Right hindlimb (tissue), 1 donor: ENCODE data around the gene DUSP2.
"Not testable (repeated sequence)": the region's sequence is repeated elsewhere in the genome, so short reads cannot be mapped to it uniquely, and the experiment has no call there.

Experiments
- DNase-seq: peaks from one replicate; pipeline ENCODE4 v3.0.0-alpha.2; 2018

Gene DUSP2

DNA sequence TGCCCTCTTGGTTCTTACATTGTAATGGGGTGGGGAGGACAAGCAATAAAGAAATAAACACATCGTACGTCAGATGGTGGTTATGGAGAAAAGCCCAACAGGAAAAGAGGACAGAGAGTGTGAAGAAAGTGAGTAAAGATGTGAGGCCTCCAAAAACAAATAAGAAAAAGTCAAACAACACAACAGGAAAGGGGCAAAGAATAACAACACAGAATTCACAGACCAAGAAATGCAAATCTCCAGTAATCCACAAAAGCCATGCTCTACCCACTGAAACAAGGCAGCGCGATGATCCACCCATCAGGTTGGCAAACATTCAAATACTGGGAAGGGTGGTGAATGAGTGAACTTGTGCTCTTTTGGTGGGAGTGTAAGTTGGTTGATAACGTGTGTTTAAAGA is 16.7 kb upstream of the DUSP2 start:
- no peak for DNase-seq

DNA sequence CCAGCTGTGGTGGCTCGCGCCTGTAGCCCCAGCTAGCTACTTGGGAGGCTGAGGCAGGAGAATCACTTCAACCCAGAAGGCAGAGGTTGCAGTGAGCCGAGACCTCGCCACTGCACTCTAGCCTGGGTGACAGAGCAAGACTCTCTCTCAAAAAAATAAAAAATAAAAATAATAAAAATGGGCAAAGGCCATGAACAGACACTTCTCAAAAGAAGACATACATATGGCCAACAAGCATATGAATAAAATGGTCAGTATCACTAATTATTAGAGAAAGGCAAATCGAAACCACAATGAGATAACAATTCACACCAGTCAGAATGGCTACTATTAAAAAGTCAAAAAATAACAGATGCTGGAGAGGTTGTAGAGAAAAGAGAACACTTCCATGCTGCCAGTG is 15.1 kb upstream of the DUSP2 start:
- not testable (repeated sequence) for DNase-seq

DNA sequence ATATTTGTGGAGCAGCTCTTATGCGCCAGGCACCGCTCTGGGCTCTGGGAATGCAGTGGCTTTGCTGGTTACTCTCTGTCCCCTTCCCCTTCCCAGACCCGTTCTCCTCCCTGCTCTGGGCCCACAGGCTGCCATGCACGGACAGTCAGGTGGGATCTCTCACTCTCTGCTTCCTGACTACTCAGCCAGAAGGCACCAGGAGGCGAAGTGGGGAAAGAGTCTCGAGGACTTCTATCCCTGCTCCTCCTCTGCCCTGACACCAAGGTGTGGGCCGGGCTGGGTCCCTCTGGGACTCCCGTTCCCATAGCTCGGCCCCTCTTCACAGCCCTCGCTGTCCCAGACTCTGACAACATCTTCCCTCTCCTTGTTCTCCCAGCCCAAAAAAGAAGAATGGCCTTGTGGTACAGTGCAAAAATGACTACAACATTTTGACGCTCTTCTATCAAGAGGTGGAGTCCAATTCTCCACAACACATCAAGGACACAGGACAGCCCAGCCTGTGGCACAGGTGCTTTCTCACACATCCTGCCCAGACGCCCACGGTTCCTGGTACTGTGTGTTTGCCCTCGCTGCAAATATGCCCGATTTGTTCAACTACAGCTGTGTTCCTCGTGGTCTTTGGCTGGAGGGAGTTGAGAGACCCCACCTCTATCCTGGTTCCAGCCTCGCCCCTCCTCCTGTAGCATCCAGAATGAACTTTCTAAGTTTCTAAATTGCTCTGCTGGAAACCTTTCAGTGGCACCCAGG is 14.0 kb upstream of the DUSP2 start:
- DNase-seq = no peak

DNA sequence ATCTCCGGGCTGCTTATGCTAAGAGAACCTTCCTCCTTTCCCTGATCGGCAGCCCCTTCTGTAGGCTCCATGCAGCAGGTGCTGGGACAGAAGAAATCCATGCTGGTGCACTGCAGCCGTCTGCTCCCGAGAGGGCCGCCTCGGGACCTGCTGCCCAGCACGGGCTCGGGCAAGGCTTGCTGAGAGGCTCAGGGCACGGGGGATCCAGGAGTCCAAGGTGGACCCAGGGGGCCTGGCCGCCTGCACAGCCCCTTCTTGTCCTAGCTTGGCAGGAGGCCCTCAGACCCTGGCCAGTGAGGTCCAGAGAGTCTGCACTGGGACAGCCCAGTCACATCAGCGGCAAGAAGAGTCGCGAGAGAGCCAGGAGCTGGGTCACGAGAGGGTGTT is 13.3 kb upstream of the DUSP2 start:
- no peak for DNase-seq

DNA sequence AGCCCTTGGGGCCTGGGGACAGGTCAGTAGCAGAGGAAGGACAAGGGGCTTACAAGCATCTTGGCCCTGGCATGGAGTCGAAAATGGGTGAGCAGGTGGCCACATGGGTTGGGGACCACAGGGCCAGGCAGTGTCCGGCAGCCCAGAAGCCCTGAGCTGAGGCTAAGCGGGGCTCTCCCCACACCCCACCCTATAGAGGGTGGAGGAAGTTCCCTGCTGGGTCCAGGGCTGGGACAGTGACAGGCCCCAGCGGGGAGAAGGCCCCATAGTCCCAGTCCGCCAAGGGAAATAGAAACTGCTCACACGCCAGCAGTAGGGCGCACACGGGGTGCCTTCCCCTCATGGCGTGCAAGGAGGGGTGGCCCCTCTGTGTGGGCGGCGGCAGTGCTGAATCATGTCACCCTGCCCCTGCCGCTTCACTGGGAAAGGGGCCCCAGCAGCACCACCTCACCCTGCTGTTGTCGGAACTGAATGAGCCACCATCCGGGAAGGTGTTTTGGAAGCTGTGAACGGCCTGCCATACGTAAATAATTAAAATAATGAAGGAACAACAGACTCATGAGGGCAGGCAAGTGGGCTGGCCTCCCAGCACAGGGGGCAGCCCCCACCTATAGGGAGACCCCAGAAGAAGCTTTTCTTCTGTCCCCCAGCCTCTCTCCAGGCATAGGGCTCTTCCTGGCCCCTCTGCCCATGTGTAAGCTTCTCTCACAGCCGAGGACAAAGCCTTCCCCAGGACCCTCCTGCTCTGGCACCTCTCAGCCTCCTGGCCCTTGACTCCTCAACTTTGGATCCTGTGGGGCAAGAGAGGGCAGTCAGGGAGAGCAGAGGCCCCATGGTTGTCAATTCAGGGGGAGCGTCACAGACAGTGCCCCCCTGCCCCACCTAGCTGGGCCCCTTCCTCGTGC is 12.7 kb upstream of the DUSP2 start:
- no peak for DNase-seq

DNA sequence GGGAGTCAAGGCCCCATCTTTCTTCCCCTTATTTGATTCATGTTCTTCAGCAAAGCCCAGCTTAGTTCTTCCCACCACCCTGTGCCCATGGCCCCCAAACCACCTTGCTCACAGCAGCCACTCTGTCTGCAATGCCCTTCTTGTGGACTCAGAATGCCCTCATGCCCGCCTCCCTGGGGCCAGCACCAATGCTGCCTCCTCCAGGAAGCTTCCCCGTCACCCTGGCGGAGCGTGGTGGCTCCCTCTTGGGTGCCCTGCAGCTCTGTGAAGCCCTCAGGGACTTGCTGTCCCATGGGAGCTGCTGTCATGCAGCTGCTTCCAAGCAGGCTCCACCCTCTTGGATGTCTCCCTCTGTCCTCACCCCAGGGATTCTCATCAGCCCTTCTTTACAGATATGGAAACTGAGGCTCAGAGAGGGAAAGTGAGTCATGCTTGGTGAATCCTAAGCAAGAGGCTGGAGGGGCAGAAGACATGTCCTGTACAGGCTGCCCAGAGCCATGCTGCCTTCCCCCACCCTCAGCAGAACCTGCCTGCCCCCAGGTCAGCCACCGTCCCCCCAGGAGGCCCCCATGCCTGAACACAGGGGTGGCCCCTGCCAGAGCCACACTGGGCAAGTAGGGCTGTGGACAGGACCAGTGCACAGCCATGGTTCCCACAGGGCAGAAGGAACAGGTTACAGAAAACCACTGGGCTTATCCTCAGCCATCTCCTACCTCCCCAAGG is 11.8 kb upstream of the DUSP2 start:
- DNase-seq = no peak

DNA sequence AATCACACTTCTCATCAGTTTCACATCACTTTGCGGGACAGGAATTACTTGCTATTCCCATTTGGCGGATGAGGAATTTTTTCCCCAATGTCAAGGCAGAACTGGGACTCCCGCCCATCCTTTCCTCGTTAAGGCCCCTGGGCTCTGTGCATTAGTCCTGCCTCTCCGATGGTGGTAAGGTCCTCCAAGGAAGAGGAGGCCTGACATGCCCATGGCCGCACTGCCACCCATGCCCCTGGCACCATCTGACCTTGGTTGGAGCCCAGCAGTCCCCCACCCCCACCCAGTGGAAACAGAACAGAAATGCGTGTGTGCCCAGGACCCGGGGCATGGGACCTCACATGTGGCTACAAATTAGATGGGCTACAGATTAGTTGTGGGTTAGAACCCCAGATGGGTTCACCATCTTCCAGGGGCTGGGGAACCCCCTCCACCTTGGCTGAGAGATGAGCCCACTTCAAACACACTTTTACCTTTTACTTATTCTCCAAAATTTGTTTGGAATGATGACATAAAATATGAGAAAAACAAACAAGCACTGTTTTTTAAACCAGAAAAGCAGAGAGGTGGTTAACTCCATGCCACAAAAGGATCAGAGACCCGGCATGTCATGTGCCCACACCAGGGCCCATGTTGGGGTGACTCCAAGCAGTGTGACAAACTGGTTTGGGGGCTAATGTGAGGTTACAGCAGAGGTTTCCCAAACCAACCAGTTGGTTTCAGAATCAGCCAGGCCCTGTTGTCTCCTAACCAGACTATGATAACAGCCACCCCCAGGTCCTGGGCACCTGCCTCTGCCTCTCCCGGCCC is 11.0 kb upstream of the DUSP2 start:
- no peak for DNase-seq

DNA sequence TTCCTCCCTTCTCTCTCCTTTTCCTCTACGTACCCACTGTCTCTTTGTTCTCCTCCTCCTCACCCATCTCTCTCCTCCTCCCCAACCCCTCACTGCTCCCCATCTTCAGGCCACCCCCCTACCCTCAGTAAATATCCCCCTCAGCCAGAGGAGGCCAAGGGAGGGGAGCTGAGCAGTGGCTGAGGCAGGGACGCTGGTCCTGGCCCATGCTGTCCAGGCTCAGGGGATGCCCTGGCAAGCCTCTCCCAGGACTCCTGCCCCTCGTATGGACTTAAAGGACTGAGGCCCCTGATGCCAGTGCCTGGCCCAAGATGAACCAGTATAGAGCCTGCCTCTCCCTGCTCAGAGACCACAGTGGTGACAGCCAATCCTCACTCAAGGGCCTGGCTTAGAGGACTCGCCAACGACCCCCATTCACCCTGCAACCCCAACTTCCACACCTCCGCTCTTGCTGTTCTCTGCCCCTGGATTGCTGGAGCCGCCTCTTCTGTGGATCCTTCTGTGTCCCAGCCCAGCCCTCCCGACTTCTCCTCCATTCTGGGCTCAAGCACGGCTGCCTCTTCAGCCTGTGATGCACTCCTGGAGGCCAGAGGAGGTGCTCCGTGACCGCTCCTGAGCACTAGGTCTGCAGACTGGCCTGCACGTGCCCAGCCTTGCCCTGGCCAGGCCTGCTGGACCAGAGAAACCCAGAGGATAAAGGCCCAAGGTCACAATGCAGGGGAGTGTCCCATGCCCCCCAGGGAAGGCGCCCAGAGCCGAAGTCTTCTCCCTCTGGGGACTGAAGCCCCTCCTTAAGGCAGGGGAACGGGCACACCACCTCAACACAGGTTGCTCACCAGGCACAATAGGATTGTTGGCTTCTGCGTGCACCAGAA is 9.5 kb upstream of the DUSP2 start:
- DNase-seq = no peak

DNA sequence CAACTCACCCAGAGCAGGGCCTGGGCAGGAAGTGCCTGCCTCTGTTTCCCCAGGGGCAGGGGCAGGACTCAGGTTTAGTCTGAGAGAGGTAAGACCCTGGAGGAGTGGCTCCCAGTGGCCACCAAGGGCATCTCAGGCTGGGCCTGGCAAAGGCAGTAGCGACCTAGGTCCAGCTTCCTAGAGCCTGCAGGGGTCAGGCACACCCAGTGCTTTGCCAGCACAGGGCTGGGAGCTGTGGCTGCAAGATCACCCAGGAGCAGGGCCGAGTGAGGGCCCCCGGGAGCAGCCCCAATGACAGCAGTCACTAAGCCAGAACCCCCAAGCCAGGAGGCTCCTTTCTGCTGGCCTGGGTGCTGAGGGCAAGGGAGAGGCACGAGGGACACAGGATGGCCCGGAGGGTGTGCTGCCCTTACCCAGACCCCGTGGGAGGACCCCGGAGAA is 8.8 kb upstream of the DUSP2 start:
- DNase-seq = no peak

DNA sequence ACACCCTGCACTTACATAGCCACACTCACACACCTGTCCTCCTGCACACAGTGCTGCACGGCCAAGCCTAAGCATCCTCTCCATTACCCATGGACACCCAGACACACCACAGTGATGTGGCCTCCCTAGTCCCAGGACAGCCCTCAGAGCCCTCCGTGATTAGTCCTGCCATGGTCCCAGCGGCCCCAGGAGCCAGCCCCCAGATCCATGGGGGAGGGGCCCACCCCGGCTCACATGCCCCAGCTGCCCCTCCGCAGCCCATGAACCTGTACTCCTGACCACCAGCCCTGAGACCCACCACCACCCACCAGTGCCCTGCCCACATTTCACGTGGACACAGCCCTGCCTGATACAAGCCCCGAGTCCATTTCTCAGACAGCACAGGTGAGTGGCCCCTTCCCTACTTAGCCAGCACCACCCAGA is 8.1 kb upstream of the DUSP2 start:
- DNase-seq = no peak

DNA sequence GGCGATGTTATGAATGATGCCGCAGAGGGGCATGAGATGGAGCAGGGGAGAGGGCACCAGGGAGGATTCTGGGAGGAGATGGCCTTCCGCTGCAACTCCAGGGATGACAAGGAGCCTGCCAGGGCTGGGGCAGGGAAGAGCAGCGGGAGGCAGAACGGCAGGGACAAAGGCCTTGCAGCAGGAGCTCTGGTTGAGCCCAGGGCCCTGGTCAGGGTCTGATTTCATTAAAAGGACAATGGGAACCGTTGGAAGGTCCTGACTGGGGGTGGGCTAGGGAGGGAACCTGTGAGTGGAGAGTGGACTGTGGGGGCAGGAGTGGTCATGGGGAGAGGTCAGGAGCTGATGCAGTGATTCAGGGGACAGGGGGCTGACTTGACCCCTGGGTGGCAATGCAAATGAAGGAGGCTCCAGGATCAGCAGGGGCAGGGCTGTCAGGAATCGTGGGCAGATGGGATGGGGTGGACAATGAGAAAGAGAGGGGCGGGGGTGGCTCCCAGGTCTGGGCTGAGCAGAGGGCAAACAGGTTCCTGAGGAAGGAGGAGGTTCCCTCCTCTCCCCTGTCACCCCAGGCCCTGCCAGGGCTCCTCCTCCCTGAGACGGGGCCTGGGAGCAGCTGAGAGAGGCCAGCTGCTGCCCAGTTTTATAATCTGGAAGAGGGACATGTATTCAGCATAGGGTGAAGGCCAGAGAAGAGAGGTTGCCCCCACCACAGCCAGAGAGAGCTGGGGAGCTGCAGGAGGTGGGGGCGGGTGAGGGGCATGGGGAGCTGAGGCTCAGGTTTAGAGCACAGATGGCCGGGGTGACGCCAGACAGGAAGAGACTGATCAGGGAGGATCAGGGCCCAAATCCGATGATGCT is 7.3 kb upstream of the DUSP2 start:
- no peak for DNase-seq

DNA sequence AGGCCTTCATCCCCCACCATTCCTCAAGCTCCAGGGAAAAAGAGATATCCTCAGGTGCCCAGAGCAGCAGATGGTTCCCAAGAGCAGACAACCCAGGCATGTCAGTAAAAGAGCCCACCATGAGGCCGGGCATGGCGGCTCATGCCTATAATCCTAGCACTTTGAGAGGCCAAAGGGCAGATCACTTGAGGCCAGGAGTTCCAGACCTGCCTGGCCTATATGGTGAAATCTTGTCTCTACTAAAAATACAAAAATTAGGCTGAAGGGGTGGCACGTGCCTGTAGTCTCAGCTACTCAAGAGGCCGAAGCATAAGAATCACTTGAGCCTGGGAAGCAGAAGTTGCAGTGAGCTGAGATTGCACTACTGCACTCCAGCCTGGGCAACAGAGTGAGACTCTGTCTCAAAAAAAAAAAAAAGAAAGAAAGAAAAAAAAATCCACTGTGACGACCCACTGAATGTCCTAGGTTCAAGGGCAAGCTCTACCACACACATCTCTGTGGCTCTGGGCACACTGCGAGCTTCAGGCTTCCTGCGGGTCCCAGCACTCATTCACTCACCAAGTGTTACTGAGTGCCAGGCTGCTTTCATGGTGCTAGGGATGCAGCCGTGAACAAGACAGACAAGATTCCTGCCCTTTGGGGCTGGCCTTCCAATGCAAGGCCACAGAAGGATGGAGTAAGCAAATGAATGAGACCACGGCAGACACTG is 6.5 kb upstream of the DUSP2 start:
- no peak for DNase-seq

DNA sequence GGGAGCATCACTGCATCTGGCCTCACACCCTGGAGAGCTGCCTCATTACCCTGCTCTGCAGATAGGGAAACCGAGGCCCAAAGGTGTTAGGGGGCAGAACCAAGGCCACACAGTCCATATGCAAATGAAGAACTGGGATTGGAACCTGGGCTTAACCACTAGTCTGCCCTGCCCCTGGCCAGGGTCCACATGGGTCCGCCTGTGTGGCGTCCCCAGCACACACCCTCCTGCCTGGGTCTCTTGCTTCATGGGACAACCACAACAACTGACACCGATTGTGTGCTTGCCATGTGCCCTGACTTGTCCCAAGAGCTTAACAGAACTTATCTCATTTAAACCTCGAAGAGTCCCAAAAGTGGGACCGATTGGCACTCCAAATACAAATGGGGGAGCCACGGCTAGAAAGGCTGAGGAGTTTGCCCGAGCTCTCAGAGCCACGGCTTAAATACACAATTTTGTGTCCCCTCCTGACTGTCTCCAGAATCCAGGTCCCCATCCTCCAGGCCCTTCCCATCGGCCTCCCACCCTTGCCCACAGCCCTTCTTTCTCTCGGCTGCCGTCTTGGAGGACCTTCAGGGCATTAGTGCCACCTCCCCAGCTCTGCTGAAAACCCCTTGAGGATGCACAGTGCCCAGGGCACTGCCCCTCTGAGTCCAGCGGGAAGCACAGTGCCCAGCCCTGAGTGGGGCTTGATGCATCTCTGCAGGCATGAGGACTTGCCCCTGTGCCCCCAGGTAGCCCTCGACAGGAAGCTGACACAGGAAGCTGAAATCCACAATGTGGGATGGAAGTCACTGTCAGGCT is 5.8 kb upstream of the DUSP2 start:
- no peak for DNase-seq

DNA sequence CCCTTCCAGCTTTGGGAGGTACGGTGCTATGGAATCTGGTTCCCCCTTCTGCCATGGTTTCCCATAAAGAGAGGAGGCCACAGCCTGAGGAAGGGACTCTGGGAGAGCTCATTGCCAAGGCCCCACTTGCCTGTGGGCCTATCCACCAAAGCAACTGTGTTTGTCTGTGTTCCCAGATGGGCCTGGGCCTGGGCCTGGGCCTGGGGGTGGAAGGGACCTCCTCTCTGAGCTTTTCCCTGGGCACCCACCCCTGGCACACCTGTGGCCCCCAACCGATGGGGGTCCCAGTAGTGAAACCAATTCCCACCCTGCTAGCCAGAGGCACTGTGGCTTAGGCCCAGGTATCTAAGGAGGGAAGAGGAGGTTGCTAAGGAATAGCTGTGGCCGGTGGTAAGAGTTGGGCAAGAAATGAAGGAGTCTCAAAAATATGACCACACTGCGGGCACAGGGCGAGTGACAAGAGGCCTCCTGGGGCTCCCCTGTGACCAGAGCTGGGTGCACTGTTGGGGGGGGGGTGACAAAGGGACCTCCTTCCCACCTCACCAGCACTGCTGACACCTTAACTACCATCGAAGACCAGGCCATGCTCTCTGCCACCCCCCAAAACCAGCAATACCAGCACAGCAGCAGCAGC is 4.9 kb upstream of the DUSP2 start:
- no peak for DNase-seq

DNA sequence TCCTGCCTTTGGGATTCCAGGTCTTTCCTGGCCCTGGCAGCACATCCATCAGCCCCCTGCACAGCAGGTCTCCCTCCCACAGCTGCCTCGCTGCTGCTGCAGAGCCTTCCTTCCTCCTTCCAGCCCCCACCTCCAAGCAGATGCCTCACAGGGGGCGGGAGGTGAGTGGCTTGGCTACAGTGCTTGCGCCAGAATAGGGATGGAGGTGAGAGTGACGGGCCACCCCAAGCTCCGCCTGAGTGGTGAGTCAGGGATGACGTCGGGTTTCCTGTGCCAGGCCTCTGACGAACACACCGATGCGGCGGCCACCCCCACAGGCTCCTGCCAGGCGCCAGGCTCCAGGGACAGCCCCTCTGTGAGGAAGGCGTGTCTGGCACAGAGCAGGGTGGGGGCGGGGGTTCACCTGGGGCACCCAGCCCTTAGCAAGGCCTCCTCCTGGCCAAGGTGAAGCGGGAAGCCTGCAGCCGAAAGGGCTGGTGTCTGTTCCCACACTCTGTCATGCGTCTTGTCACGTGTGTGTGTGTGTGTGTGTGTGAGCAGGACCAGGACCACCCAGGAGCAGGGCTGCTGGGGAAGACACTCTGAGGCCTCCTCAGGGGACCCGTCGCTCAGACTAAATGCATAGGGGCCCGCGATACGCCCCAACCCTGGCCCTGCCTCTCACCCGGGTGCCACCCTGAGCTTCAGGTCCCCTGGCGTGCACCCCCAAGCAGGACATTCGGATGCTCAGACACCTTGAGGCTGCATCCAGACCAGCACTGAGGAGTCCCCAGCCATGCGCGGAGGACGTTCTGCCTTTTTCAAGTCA is 3.4 kb upstream of the DUSP2 start:
- DNase-seq = peak; percentile 81

DNA sequence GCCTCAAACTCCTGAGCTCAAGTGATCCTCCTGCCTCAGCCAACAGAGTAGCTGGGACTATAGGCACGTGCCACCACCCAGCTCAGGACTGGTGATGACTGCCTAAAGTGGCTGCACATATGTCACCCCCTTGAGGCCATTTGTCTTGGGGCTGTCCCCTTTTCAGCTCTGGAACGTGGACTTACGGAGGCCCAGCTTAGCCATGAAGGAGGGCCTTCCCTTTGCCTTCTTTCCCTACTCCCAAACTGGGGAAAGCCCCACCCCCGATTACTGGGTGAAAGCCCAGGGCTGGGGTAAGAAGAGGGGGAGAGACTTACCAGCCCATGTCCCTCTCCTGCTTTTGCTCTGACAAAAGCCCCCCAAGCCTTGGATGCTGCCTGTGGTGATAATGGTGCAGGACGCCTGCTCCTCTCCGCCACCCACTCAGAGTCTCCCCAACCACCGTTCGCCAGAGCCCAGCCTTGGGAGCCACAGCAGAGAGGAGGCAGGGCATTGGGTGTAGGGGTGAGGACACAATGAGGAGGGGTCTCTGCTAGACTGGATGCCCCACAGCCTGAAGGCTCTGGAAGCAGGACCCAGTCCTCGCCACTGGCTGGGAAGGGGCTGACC is 2.5 kb upstream of the DUSP2 start:
- no peak for DNase-seq
